ENCODE data around the gene CFAP47.

DNA sequence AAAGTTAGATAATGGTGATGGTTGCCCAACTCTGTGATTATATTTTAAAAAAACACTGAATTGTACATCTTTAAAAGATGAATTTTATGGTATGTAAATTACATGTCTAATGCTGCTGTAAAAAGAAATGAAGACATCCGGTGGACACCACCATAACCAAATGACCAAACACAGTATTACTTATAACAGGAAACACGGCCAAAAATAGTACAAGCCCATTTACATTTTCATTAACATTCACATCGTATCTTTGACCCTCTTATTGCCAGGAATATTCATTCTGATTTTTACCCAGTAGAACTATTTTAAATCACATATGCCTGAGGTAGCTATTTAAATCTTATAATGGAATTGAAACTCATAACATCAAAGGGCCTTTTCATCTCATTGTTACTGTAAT, 143.2 kb downstream of the CFAP47 start:
- TF ChIP-seq EZH2phosphoT487 (IDR thresholded peaks at IDR 0.05; ENCODE audit: borderline replicate concordance) (no peak), CTCF (conservative IDR thresholded peaks at IDR 0.05; ENCODE audit: low read length) (no peak)

Data from Loucy (cell line).